ENCODE measurements around the gene LEMD1.

LEMD1 gene

GRCh38 chr1:205429762-205430695, 8.2 kb upstream of the LEMD1 start:
- no peak for DNase-seq (ENCODE audit: insufficient read length, low spot score)
- no peak for FAIRE-seq
- no peak for TF ChIP-seq CTCF (IDR thresholded peaks at IDR 0.05; ENCODE audit: insufficient read depth, missing control alignments)

GRCh38 chr1:205424901-205425600, 3.2 kb upstream of the LEMD1 start:
- TF ChIP-seq CTCF (IDR thresholded peaks at IDR 0.05; ENCODE audit: insufficient read depth, missing control alignments) = no peak
- DNase-seq (ENCODE audit: insufficient read length, low spot score) (no peak), FAIRE-seq (peak; percentile 89)

- FAIRE-seq (no peak), DNase-seq (ENCODE audit: insufficient read length, low spot score) (no peak)
- TF ChIP-seq CTCF (IDR thresholded peaks at IDR 0.05; ENCODE audit: insufficient read depth, missing control alignments) = no peak
Measured at GRCh38 chr1:205423814-205424399, 2.1 kb upstream of the LEMD1 start.

- FAIRE-seq (peak; percentile 89), DNase-seq (ENCODE audit: insufficient read length, low spot score) (no peak)
- peak; percentile 36 for TF ChIP-seq CTCF (IDR thresholded peaks at IDR 0.05; ENCODE audit: insufficient read depth, missing control alignments)
Measured at GRCh38 chr1:205422993-205423642, 1.3 kb upstream of the LEMD1 start.

GRCh38 chr1:205420938-205421337, 918 bp downstream of the LEMD1 start:
- FAIRE-seq = no peak
- DNase-seq (ENCODE audit: insufficient read length, low spot score) = no peak
- no peak for TF ChIP-seq CTCF (IDR thresholded peaks at IDR 0.05; ENCODE audit: insufficient read depth, missing control alignments)

GRCh38 chr1:205417870-205418635, 3.8 kb downstream of the LEMD1 start:
- DNase-seq (ENCODE audit: insufficient read length, low spot score) (no peak), FAIRE-seq (no peak)

More at GRCh38 chr1:205417870-205418635, 3.8 kb downstream of the LEMD1 start:
- no peak for TF ChIP-seq CTCF (IDR thresholded peaks at IDR 0.05; ENCODE audit: insufficient read depth, missing control alignments)

Data from D721Med (cell line).